CD14-positive monocyte (primary cell): Measurements from ENCODE around the gene PLCL2. TPM values are rescaled to one million over a fixed set of nuclear protein-coding genes. Genes with fewer than 3 reads are reported as not detected.

ENCODE experiments used
- DNase-seq, 3 donors: peaks; one replicate each; pipeline ENCODE4 v3.0.0-alpha.2; 2011 to 2022
- H2AFZ ChIP-seq: 2 replicates; pipeline ENCODE4 v1.6.0; 2012; ENCODE audit warnings: mild to moderate bottlenecking, low read depth, low read length, inconsistent platforms; ENCODE audit not compliant: insufficient read depth, poor library complexity, severe bottlenecking
- H3K27ac ChIP-seq, 2 donors: 1 replicate in 1 of 2; 2 replicates in 1 of 2; pipeline ENCODE4 v1.5.1; 2012 to 2013; ENCODE audit warnings: low read length in 2 of 2, control low read depth in 1 of 2, inconsistent platforms in 1 of 2, low read depth in 1 of 2, mild to moderate bottlenecking in 1 of 2
- H3K27me3 ChIP-seq, 2 donors: one replicate each; pipeline versions ENCODE4 v1.6.0 to v1.6.1; 2011 to 2013; ENCODE audit warnings: low read length in 2 of 2; ENCODE audit not compliant: control insufficient read depth in 2 of 2, insufficient read depth in 2 of 2
- H3K36me3 ChIP-seq, 2 donors: replicated peaks in 1 of 2; 1 replicate in 1 of 2; 2 replicates in 1 of 2; pipeline versions ENCODE4 v1.5.1 to v1.6.1; 2012 to 2013; ENCODE audit warnings: low read length in 2 of 2, control low read depth in 1 of 2, inconsistent platforms in 1 of 2, mild to moderate bottlenecking in 1 of 2; ENCODE audit not compliant: insufficient read depth in 2 of 2, control insufficient read depth in 1 of 2
- H3K4me1 ChIP-seq, 2 donors: 1 replicate in 1 of 2; 2 replicates in 1 of 2; pipeline versions ENCODE4 v1.5.1 to v1.6.1; 2012 to 2013; ENCODE audit warnings: low read length in 2 of 2, control low read depth in 1 of 2, inconsistent platforms in 1 of 2, mild to moderate bottlenecking in 1 of 2, moderate library complexity in 1 of 2; ENCODE audit not compliant: insufficient read depth in 2 of 2, control insufficient read depth in 1 of 2
- H3K4me2 ChIP-seq: replicated peaks from 2 replicates; pipeline ENCODE3; 2012; ENCODE audit warnings: low read length, moderate library complexity, mild to moderate bottlenecking; ENCODE audit not compliant: poor library complexity, severe bottlenecking; ENCODE audit errors: extremely low read depth
- H3K4me3 ChIP-seq, 3 experiments: fragments of 200-600 bp in 1 of 3; sonication (generic) in 1 of 3; replicated peaks in 1 of 3; 1 replicate in 2 of 3; 2 replicates in 1 of 3; pipeline ENCODE4 v1.5.1; 2011 to 2013; ENCODE audit warnings: low read length in 3 of 3, mild to moderate bottlenecking in 3 of 3, control low read depth in 2 of 3, low read depth in 2 of 3, inconsistent platforms in 1 of 3, moderate library complexity in 1 of 3
- H3K79me2 ChIP-seq: 2 replicates; pipeline ENCODE4 v1.6.0; 2012; ENCODE audit warnings: mild to moderate bottlenecking, control low read depth, inconsistent platforms, low read length, moderate library complexity; ENCODE audit not compliant: insufficient read depth
- H3K9ac ChIP-seq: 2 replicates; pipeline ENCODE4 v1.6.0; 2017; ENCODE audit warnings: low read length, mild to moderate bottlenecking; ENCODE audit not compliant: insufficient read depth, poor library complexity, severe bottlenecking
- H3K9me3 ChIP-seq, 2 donors: replicated peaks in 1 of 2; 1 replicate in 1 of 2; 2 replicates in 1 of 2; pipeline versions ENCODE4 v1.5.1 to v1.6.1; 2012 to 2013; ENCODE audit warnings: low read length in 2 of 2, control low read depth in 1 of 2; ENCODE audit not compliant: control insufficient read depth in 1 of 2, insufficient read depth in 1 of 2
- H4K20me1 ChIP-seq: 2 replicates; pipeline ENCODE4 v1.6.0; 2012; ENCODE audit warnings: mild to moderate bottlenecking, low read length, control low read depth, moderate library complexity; ENCODE audit not compliant: insufficient read depth
- H3K27ac Mint-ChIP-seq, 7 donors: one replicate each; pipeline ENCODE4 v1.8.0; 2020; ENCODE audit warnings: mild to moderate bottlenecking in 7 of 7, mixed read lengths in 7 of 7, moderate library complexity in 6 of 7, inconsistent platforms in 2 of 7
- H3K27me3 Mint-ChIP-seq, 3 donors: one replicate each; pipeline ENCODE4 v1.8.0; 2021 to 2022; ENCODE audit warnings: low read depth in 3 of 3, mild to moderate bottlenecking in 3 of 3, mixed read lengths in 3 of 3, moderate library complexity in 3 of 3, inconsistent platforms in 1 of 3
- H3K36me3 Mint-ChIP-seq, 2 donors: one replicate each; pipeline ENCODE4 v1.8.0; 2020; ENCODE audit warnings: mixed read lengths in 2 of 2, inconsistent platforms in 1 of 2, mild to moderate bottlenecking in 1 of 2
- H3K4me1 Mint-ChIP-seq: one replicate; pipeline ENCODE4 v1.8.0; 2020; ENCODE audit warnings: mild to moderate bottlenecking, mixed read lengths
- H3K4me3 Mint-ChIP-seq, 2 donors: one replicate each; pipeline ENCODE4 v1.8.0; 2020; ENCODE audit warnings: mild to moderate bottlenecking in 2 of 2, mixed read lengths in 2 of 2, moderate library complexity in 1 of 2
- H3K9me3 Mint-ChIP-seq, 7 donors: one replicate each; pipeline ENCODE4 v1.8.0; 2020 to 2022; ENCODE audit warnings: mixed read lengths in 7 of 7, mild to moderate bottlenecking in 6 of 7, moderate library complexity in 6 of 7, inconsistent platforms in 2 of 7
- CTCF ChIP-seq: fragments of 200-600 bp; IDR thresholded peaks from one replicate; pipeline ENCODE4 v1.8.0; 2022; ENCODE audit warnings: antibody characterized with exemption, mild to moderate bottlenecking
- WGBS: methylation state at CpG from one replicate; pipeline ENCODE4 v1.1.5; 2013; ENCODE audit warnings: missing lambda C conversion rate; ENCODE audit not compliant: insufficient coverage; 5-methylcytosine and 5-hydroxymethylcytosine counted together
- intact Hi-C, 2 donors: fragments of 100-400 bp; cut with micrococcal nuclease; formaldehyde crosslinking; loops; one replicate each; pipeline versions ENCODE4 v1.15.0 to v1.15.1; 2023
- polyA plus RNA-seq, 3 donors: library from polyadenylated mRNA; depleted of rRNA in 1 of 3; unstranded in 2 of 3; stranded (reverse) in 1 of 3; fragments of 300-500 nt in 2 of 3; fragments of >200 nt in 1 of 3; fragmentation: Illumina TruSeq in 2 of 3; gene quantifications; 1 replicate in 2 of 3; 2 replicates in 1 of 3; pipeline ENCODE4 v1.2.3, GENCODE V29; 2012 to 2021

The PLCL2 gene
- polyA plus RNA-seq, 3 donors: 18.8 to 32.5 (median 26.8) TPM

- Mint-ChIP-seq H3K36me3 (peaks cover 38 to 44% of the 10 kb centered on the region in 2 donors), H3K9me3 (no peaks in the 10 kb centered on the region), H3K27me3 (no peaks in the 10 kb centered on the region), H3K27ac (peak overlapping the region in 1 of 7 donors; percentile 8), H3K4me1 (peaks cover 13% of the 10 kb centered on the region), H3K4me3 (no peak overlapping the region)
- H3K4me1 ChIP-seq: peaks cover 4 to 7% of the 10 kb centered on the region in 2 donors
- H3K79me2 ChIP-seq: peaks cover 9% of the 10 kb centered on the region
- H3K9me3 ChIP-seq: no peaks in the 10 kb centered on the region
- no peak for DNase-seq
- H3K27ac ChIP-seq: no peak overlapping the region
- H3K4me2 ChIP-seq: no peak overlapping the region
- no peaks in the 10 kb centered on the region for H3K27me3 ChIP-seq
- H4K20me1 ChIP-seq: peaks cover 97% of the 10 kb centered on the region
- TF ChIP-seq CTCF: no peak
- intact Hi-C loops: no loop called here
- 86% methylated on average over 1 of the region's 4 CpGs for WGBS
- H2AFZ ChIP-seq: no peak overlapping the region
- H3K36me3 ChIP-seq: peaks cover 5 to 63% of the 10 kb centered on the region in 2 donors
- peak overlapping the region; percentile 6 for H3K9ac ChIP-seq
- no peak overlapping the region for H3K4me3 ChIP-seq
Observed at GRCh38 chr3:17028363-17028762, 143.6 kb downstream of the PLCL2 start.

DNA sequence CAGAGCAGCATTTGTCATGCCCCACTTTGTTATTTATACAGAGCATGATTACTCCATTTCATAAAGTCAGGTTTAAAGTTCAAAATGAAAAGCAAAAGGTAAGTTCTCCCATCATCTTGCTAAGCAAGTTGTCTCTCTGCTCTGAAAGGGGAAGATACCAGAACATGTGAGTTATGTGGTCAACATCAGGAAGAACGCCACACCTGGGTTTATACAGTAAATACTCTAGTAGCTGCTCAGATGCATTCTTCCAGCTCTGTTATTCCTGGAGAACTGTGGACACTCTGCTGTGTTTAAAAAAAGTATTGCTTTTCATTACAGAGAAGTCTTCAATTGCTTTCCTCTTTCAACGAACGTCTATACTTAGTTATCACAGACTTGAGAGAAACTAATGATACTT is 145.7 kb downstream of the PLCL2 start:
- Histone ChIP-seq H3K27me3 (no peaks in the 10 kb centered on the region), H3K4me2 (no peak overlapping the region), H3K4me1 (peaks cover 22 to 28% of the 10 kb centered on the region in 2 donors), H4K20me1 (peaks cover 97% of the 10 kb centered on the region), H3K36me3 (peaks cover 5 to 44% of the 10 kb centered on the region in 2 donors), H3K9ac (no peak overlapping the region), H3K27ac (no peak overlapping the region), H3K4me3 (no peak overlapping the region), H3K9me3 (no peaks in the 10 kb centered on the region), H3K79me2 (peaks cover 18% of the 10 kb centered on the region), H2AFZ (no peak overlapping the region)
- no peak for TF ChIP-seq CTCF
- H3K27me3 Mint-ChIP-seq: no peaks in the 10 kb centered on the region
- H3K4me3 Mint-ChIP-seq: no peak overlapping the region
- no peak for DNase-seq
- WGBS: 17% methylated on average over 1 of the region's 3 CpGs
- H3K4me1 Mint-ChIP-seq: peaks cover 33% of the 10 kb centered on the region
- intact Hi-C loops: no loop called here
- H3K36me3 Mint-ChIP-seq: peaks cover 29 to 32% of the 10 kb centered on the region in 2 donors
- peak overlapping the region in 1 of 7 donors; percentile 28 for H3K27ac Mint-ChIP-seq
- H3K9me3 Mint-ChIP-seq: no peaks in the 10 kb centered on the region
